C4-2B (cell line): ENCODE measurements around the gene C1QTNF1.

Experiments
- H3K27ac ChIP-seq: fragments of 450-650 bp; 2 replicates; pipeline ENCODE4 v1.5.1; 2017
- CTCF ChIP-seq: fragments of 450-650 bp; conservative IDR thresholded peaks from 2 replicates; pipeline ENCODE4 v1.5.1; 2017; ENCODE audit warnings: mild to moderate bottlenecking
- ZFX ChIP-seq: fragments of 450-650 bp; IDR thresholded peaks from 2 replicates; pipeline ENCODE4 v1.6.1; 2017

The C1QTNF1 gene

GRCh38 chr17:79036596-79036995, 12.6 kb downstream of the C1QTNF1 start:
- TF ChIP-seq ZFX = no peak
- no peak for TF ChIP-seq CTCF
- H3K27ac ChIP-seq = no peak overlapping the region

- TF ChIP-seq ZFX = no peak
- no peak for TF ChIP-seq CTCF
- no peak overlapping the region for H3K27ac ChIP-seq
Measured at GRCh38 chr17:79038545-79039135, 14.7 kb downstream of the C1QTNF1 start.

- H3K27ac ChIP-seq = no peak overlapping the region
- TF ChIP-seq ZFX = no peak
- TF ChIP-seq CTCF = no peak
Measured at GRCh38 chr17:79039171-79039570, 15.2 kb downstream of the C1QTNF1 start.

- TF ChIP-seq ZFX (no peak), CTCF (no peak)
- no peak overlapping the region for H3K27ac ChIP-seq
Measured at GRCh38 chr17:79039886-79040285, 15.9 kb downstream of the C1QTNF1 start.

GRCh38 chr17:79041041-79041570, 17.1 kb downstream of the C1QTNF1 start:
- H3K27ac ChIP-seq = no peak overlapping the region
- TF ChIP-seq CTCF = no peak
- no peak for TF ChIP-seq ZFX

- TF ChIP-seq ZFX (no peak), CTCF (no peak)
- no peak overlapping the region for H3K27ac ChIP-seq
Measured at GRCh38 chr17:79041723-79042420, 17.9 kb downstream of the C1QTNF1 start.

- TF ChIP-seq ZFX = no peak
- peak; percentile 98 for TF ChIP-seq CTCF
Measured at GRCh38 chr17:79042421-79043190, 18.6 kb downstream of the C1QTNF1 start.

More at GRCh38 chr17:79042421-79043190, 18.6 kb downstream of the C1QTNF1 start:
- H3K27ac ChIP-seq = no peak overlapping the region
